KMS-11 (cell line): ENCODE results near the gene AJAP1.

Experiments used
- H2AFZ ChIP-seq: fragments of 200-600 bp; sonication (generic); 2 replicates; pipeline ENCODE4 v1.6.1; 2016; ENCODE audit warnings: antibody characterized with exemption, mixed run types, low read depth
- H3K27ac ChIP-seq: fragments of 200-600 bp; sonication (generic); 2 replicates; pipeline ENCODE4 v1.6.1; 2016; ENCODE audit warnings: mild to moderate bottlenecking, mixed run types
- H3K27me3 ChIP-seq: fragments of 200-600 bp; sonication (generic); 2 replicates; pipeline ENCODE4 v1.6.1; 2017; ENCODE audit warnings: mild to moderate bottlenecking, low read depth, mixed run types, moderate library complexity; ENCODE audit not compliant: insufficient read depth
- H3K36me3 ChIP-seq: fragments of 200-600 bp; sonication (generic); 2 replicates; pipeline ENCODE4 v1.6.1; 2017; ENCODE audit warnings: mild to moderate bottlenecking, mixed run types; ENCODE audit not compliant: insufficient read depth
- H3K4me1 ChIP-seq: fragments of 200-600 bp; sonication (generic); 2 replicates; pipeline ENCODE4 v1.6.1; 2016; ENCODE audit warnings: mild to moderate bottlenecking, low read depth, mixed run types; ENCODE audit not compliant: poor library complexity, severe bottlenecking
- H3K4me2 ChIP-seq: fragments of 200-600 bp; sonication (generic); 2 replicates; pipeline ENCODE4 v1.7.0; 2016; ENCODE audit warnings: mild to moderate bottlenecking, mixed run types
- H3K4me3 ChIP-seq: fragments of 200-600 bp; sonication (generic); IDR thresholded peaks from 2 replicates; pipeline ENCODE4 v1.6.1; 2017; ENCODE audit warnings: low read depth, low read length, mixed read lengths; ENCODE audit not compliant: insufficient read depth
- H3K79me2 ChIP-seq: fragments of 200-600 bp; sonication (generic); 2 replicates; pipeline ENCODE4 v1.6.1; 2016; ENCODE audit warnings: low read depth, mixed run types; ENCODE audit not compliant: insufficient read depth
- H3K9ac ChIP-seq: fragments of 200-600 bp; sonication (generic); 2 replicates; pipeline ENCODE4 v1.6.1; 2016; ENCODE audit warnings: mild to moderate bottlenecking, mixed run types
- H4K20me1 ChIP-seq: fragments of 200-600 bp; sonication (generic); 2 replicates; pipeline ENCODE4 v1.6.1; 2016; ENCODE audit warnings: mild to moderate bottlenecking, mixed run types; ENCODE audit not compliant: insufficient read depth
- CTCF ChIP-seq: fragments of 200-600 bp; sonication (generic); conservative IDR thresholded peaks from 2 replicates; pipeline ENCODE4 v1.6.1; 2017; ENCODE audit warnings: low read depth, mild to moderate bottlenecking, antibody characterized with exemption, low read length, moderate library complexity, mixed read lengths

Gene AJAP1

GRCh38 chr1:4794020-4794780, 139.8 kb downstream of the AJAP1 start:
- TF ChIP-seq CTCF = no peak
- H3K9ac ChIP-seq = no peak overlapping the region
- H3K27ac ChIP-seq = no peak overlapping the region
- no peak overlapping the region for H3K4me2 ChIP-seq
- no peaks in the 10 kb centered on the region for H3K79me2 ChIP-seq
- H3K27me3 ChIP-seq = no peaks in the 10 kb centered on the region
- no peak overlapping the region for H3K4me3 ChIP-seq
- no peak overlapping the region for H2AFZ ChIP-seq
- no peaks in the 10 kb centered on the region for H4K20me1 ChIP-seq
- H3K4me1 ChIP-seq = no peaks in the 10 kb centered on the region
- H3K36me3 ChIP-seq = no peaks in the 10 kb centered on the region

GRCh38 chr1:4796161-4797015, 142.0 kb downstream of the AJAP1 start:
- Histone ChIP-seq H3K36me3 (no peaks in the 10 kb centered on the region), H3K9ac (no peak overlapping the region), H2AFZ (no peak overlapping the region), H4K20me1 (no peaks in the 10 kb centered on the region), H3K79me2 (no peaks in the 10 kb centered on the region), H3K27ac (no peak overlapping the region), H3K4me2 (no peak overlapping the region), H3K27me3 (no peaks in the 10 kb centered on the region), H3K4me3 (no peak overlapping the region), H3K4me1 (no peaks in the 10 kb centered on the region)
- no peak for TF ChIP-seq CTCF

- no peaks in the 10 kb centered on the region for H3K27me3 ChIP-seq
- no peak overlapping the region for H3K4me2 ChIP-seq
- H3K4me3 ChIP-seq = no peak overlapping the region
- H3K36me3 ChIP-seq = no peaks in the 10 kb centered on the region
- no peak for TF ChIP-seq CTCF
- H4K20me1 ChIP-seq = no peaks in the 10 kb centered on the region
- H3K4me1 ChIP-seq = no peaks in the 10 kb centered on the region
- H3K9ac ChIP-seq = no peak overlapping the region
- no peaks in the 10 kb centered on the region for H3K79me2 ChIP-seq
- H2AFZ ChIP-seq = no peak overlapping the region
- no peak overlapping the region for H3K27ac ChIP-seq
Observed at GRCh38 chr1:4797016-4797410, 142.6 kb downstream of the AJAP1 start.

GRCh38 chr1:4797429-4797828, 143.0 kb downstream of the AJAP1 start:
- no peaks in the 10 kb centered on the region for H3K27me3 ChIP-seq
- H3K36me3 ChIP-seq = no peaks in the 10 kb centered on the region
- no peak overlapping the region for H2AFZ ChIP-seq
- TF ChIP-seq CTCF = no peak
- no peaks in the 10 kb centered on the region for H3K79me2 ChIP-seq
- H3K4me1 ChIP-seq = no peaks in the 10 kb centered on the region
- H3K4me3 ChIP-seq = no peak overlapping the region
- no peak overlapping the region for H3K4me2 ChIP-seq
- no peaks in the 10 kb centered on the region for H4K20me1 ChIP-seq
- H3K9ac ChIP-seq = no peak overlapping the region
- no peak overlapping the region for H3K27ac ChIP-seq
